ENCODE results near the gene TOP2A. TPM values are rescaled to one million over a fixed set of nuclear protein-coding genes. Genes with fewer than 3 reads are reported as not detected.

Gene TOP2A
- total RNA-seq, 1 experiment from 2014 or later, result 230 TPM

GRCh38 chr17:40347319-40348135 is 70.2 kb downstream of the TOP2A start:
- H3K4me2 ChIP-seq (ENCODE audit: insufficient read depth, insufficient read length, low read length), result peak overlapping the region; percentile 29
- no peak overlapping the region for H4K91ac ChIP-seq (ENCODE audit: insufficient read length, low read depth, low read length)
- no peak overlapping the region for H4K5ac ChIP-seq (ENCODE audit: insufficient read length, low read depth, low read length)
- no peaks in the 10 kb centered on the region for H3K9me3 Mint-ChIP-seq
- H3T11ph ChIP-seq (ENCODE audit: low read length), result no peak overlapping the region
- H3K27me3 ChIP-seq (ENCODE audit: insufficient read depth, low read length), result peaks cover 18% of the 10 kb centered on the region; the same call in 1 of the 2 replicates
- peaks cover 93% of the 10 kb centered on the region for H3K27me3 Mint-ChIP-seq (ENCODE audit: low read depth)
- H3K9me3 ChIP-seq (ENCODE audit: control insufficient read depth, low read depth, low read length), result no peaks in the 10 kb centered on the region
- peaks cover 11 to 22% (median 22%) of the 10 kb centered on the region in 3 experiments; a peak in 6 of 7 replicates for H3K36me3 Mint-ChIP-seq (ENCODE audit: insufficient read depth in 1 of 3, low read depth in 3 of 3)
- no peak for TF ChIP-seq CTCF (conservative IDR thresholded peaks at IDR 0.05)
- H3K23me2 ChIP-seq (ENCODE audit: insufficient read length, low read depth, low read length, poor library complexity, severe bottlenecking), result peaks cover 12% of the 10 kb centered on the region
- no peak overlapping the region for H2BK15ac ChIP-seq (ENCODE audit: low read depth, low read length)
- no peaks in the 10 kb centered on the region for H4K20me1 ChIP-seq (ENCODE audit: control insufficient read depth, insufficient read depth, insufficient read length)
- H3K4ac ChIP-seq (ENCODE audit: low read depth, low read length), result no peak overlapping the region
- no peak overlapping the region for H2AFZ ChIP-seq (ENCODE audit: low read length)
- no peak overlapping the region for H3K9ac ChIP-seq (ENCODE audit: extremely low read depth, insufficient read length, low read length)
- H3K27ac Mint-ChIP-seq, result no peak overlapping the region; a peak in 1 of 7 replicates
- no peak overlapping the region for H3K23ac ChIP-seq (ENCODE audit: insufficient read length, low read depth, low read length)
- H3K14ac ChIP-seq (ENCODE audit: insufficient read depth, low read length), result no peak overlapping the region
- DNase-seq, result peak; percentile 64
- no peaks in the 10 kb centered on the region for H3K79me1 ChIP-seq (ENCODE audit: insufficient read depth, low read depth, low read length, poor library complexity, severe bottlenecking)
- no peak overlapping the region for H2AK5ac ChIP-seq (ENCODE audit: insufficient read length, low read length)
- no peak overlapping the region for H4K8ac ChIP-seq (replicated peaks; ENCODE audit: insufficient read length, low read depth, low read length)
- H2BK120ac ChIP-seq (ENCODE audit: low read depth, low read length, poor library complexity, severe bottlenecking), result no peak overlapping the region
- H3K4me1 Mint-ChIP-seq, result peaks cover 77 to 82% of the 10 kb centered on the region in 2 experiments
- no CpG with 5 or more reads among the region's 9 CpGs for WGBS (ENCODE audit: extremely low coverage, insufficient read length, low lambda C conversion rate)
- peaks cover 23% of the 10 kb centered on the region for H3K4me1 ChIP-seq (ENCODE audit: insufficient read depth, low read length)
- H2BK20ac ChIP-seq (ENCODE audit: low read depth, low read length, poor library complexity, severe bottlenecking), result no peak overlapping the region
- no peak overlapping the region for H3K27ac ChIP-seq (ENCODE audit: insufficient read length, low read depth, low read length)
- H3K79me2 ChIP-seq (ENCODE audit: insufficient read depth, low read length), result no peaks in the 10 kb centered on the region
- H3K4me3 Mint-ChIP-seq, result peak overlapping the region; percentile 59 to 73
- no peak overlapping the region for H2BK5ac ChIP-seq (ENCODE audit: insufficient read length, low read length)
- no peak overlapping the region for H3K18ac ChIP-seq (ENCODE audit: insufficient read length, low read depth, low read length)
- no peak overlapping the region for H3K56ac ChIP-seq (ENCODE audit: insufficient read length, low read depth, low read length)
- H2BK12ac ChIP-seq (ENCODE audit: insufficient read length, low read depth, low read length), result no peak overlapping the region
